Psoas muscle (tissue), 8 donors: ENCODE results near the gene SMIM14. TPM values are rescaled to one million over a fixed set of nuclear protein-coding genes. Genes with fewer than 3 reads are reported as not detected.
"Not testable (repeated sequence)": the region's sequence is repeated elsewhere in the genome, so short reads cannot be mapped to it uniquely, and the experiment has no call there.

Source experiments
- ATAC-seq, 4 donors: fragments of 200-7000 bp; cut with Tn5 transposase; one replicate each; pipeline ENCODE4 v1.9.1; 2020; ENCODE audit warnings: moderate library complexity in 3 of 4, mild to moderate bottlenecking in 2 of 4
- DNase-seq, 2 donors: peaks; one replicate each; pipeline ENCODE4 v3.0.0-alpha.2; 2020
- H3K27ac ChIP-seq: fragments of 200-600 bp; one replicate; pipeline ENCODE4 v1.8.0; 2022
- H3K27me3 ChIP-seq, 3 donors: fragments of 200-600 bp in 1 of 3; one replicate each; pipeline versions ENCODE4 v1.6.1 to v1.8.0; 2013 to 2022; ENCODE audit warnings: low read length in 2 of 3, mild to moderate bottlenecking in 2 of 3, moderate library complexity in 1 of 3; ENCODE audit not compliant: insufficient read depth in 3 of 3
- H3K36me3 ChIP-seq, 2 donors: fragments of 200-600 bp in 1 of 2; one replicate each; pipeline versions ENCODE4 v1.6.1 to v1.8.0; 2013 to 2022; ENCODE audit warnings: low read depth in 1 of 2, mild to moderate bottlenecking in 1 of 2, moderate library complexity in 1 of 2; ENCODE audit not compliant: insufficient read depth in 1 of 2
- H3K4me1 ChIP-seq: fragments of 200-600 bp; one replicate; pipeline ENCODE4 v1.8.0; 2022
- H3K4me3 ChIP-seq: fragments of 200-600 bp; one replicate; pipeline ENCODE4 v1.8.0; 2022; ENCODE audit warnings: mild to moderate bottlenecking
- H3K9me3 ChIP-seq: fragments of 200-600 bp; one replicate; pipeline ENCODE4 v1.8.0; 2022
- CTCF ChIP-seq: fragments of 200-600 bp; IDR thresholded peaks from one replicate; pipeline ENCODE4 v1.8.0; 2022; ENCODE audit warnings: antibody characterized with exemption
- WGBS, 3 donors: extraction: QIAGEN DNeasy Blood & Tissue Kit; methylation state at CpG; one replicate each; pipeline versions ENCODE4 v1.1.6 to v1.1.7; 2013; 5-methylcytosine and 5-hydroxymethylcytosine counted together
- intact Hi-C, 2 donors: fragments of 100-400 bp; cut with DNase I; formaldehyde crosslinking; loops; one replicate each; pipeline versions ENCODE4 v1.11.0 to v1.14.2; 2022
- polyA plus RNA-seq, 3 donors: library from polyadenylated mRNA; stranded (reverse); fragments of 200-250 nt; gene quantifications; one replicate each; pipeline ENCODE4 v1.2.3, GENCODE V29; 2013
- total RNA-seq, 4 donors: library from RNA; stranded (reverse); fragmentation: NEBNext Ultra II Directional in 2 of 4; extraction: Animal tissue kit (Norgen Biotek cat#: 25700) in 2 of 4; gene quantifications; one replicate each; pipeline versions ENCODE4 v1.2.1 to v1.2.4, GENCODE V29; 2021 to 2023
- donor health status: healthy with polysubstance abuse.
- donor health status: DM: no; HTN: no; CAD: no; lungs with moderate emphysema.
- donor health status: Bipolar disorder and iron deficiency.
- donor health status: healthy.
- donor health status: DM: yes; HTN: yes; CAD: no.
- donor health status: DM: no; HTN: no; CAD: no.
- donor health status: DM: no; HTN: no; CAD: no.
- donor health status: DM: yes; HTN: yes; CAD: no.

The SMIM14 gene
- total and polyA plus RNA-seq, 7 donors = 2.2 to 8.4 (median 6.0) TPM

GRCh38 chr4:39660757-39661156 is 22.1 kb upstream of the SMIM14 start:
- TF ChIP-seq CTCF = no peak
- H3K36me3 ChIP-seq = no peaks in the 10 kb centered on the region
- 92 to 95% (median 95%) methylated on average over 6 of the region's 6 CpGs for WGBS, 3 donors
- no peaks in the 10 kb centered on the region for H3K4me1 ChIP-seq
- H3K27ac ChIP-seq = no peak overlapping the region
- no peaks in the 10 kb centered on the region for H3K27me3 ChIP-seq
- no peaks in the 10 kb centered on the region for H3K9me3 ChIP-seq
- H3K4me3 ChIP-seq = no peak overlapping the region
- ATAC-seq (no peak), DNase-seq (no peak)
- intact Hi-C loops = no loop called here

- TF ChIP-seq CTCF = no peak
Measured at GRCh38 chr4:39660045-39660444, 21.4 kb upstream of the SMIM14 start.

GRCh38 chr4:39658756-39659155 is 20.1 kb upstream of the SMIM14 start:
- no peak for TF ChIP-seq CTCF
- H3K4me1 ChIP-seq = no peaks in the 10 kb centered on the region
- intact Hi-C loops = no loop called here
- DNase-seq (no peak), ATAC-seq (no peak)
- no peaks in the 10 kb centered on the region for H3K36me3 ChIP-seq
- H3K4me3 ChIP-seq = no peak overlapping the region
- no peaks in the 10 kb centered on the region for H3K9me3 ChIP-seq
- WGBS, 3 donors = 86 to 93% (median 88%) methylated on average over 3 of the region's 3 CpGs
- no peak overlapping the region for H3K27ac ChIP-seq
- H3K27me3 ChIP-seq = no peaks in the 10 kb centered on the region

More at GRCh38 chr4:39660045-39660444, 21.4 kb upstream of the SMIM14 start:
- no peaks in the 10 kb centered on the region for H3K36me3 ChIP-seq
- H3K9me3 ChIP-seq = no peaks in the 10 kb centered on the region
- no peak overlapping the region for H3K4me3 ChIP-seq
- no peaks in the 10 kb centered on the region for H3K4me1 ChIP-seq
- ATAC-seq = no peak
- intact Hi-C loops = no loop called here
- WGBS, 3 donors = 73 to 81% (median 77%) methylated on average over 6 of the region's 6 CpGs
- H3K27ac ChIP-seq = no peak overlapping the region
- no peaks in the 10 kb centered on the region for H3K27me3 ChIP-seq
- DNase-seq = no peak

GRCh38 chr4:39657465-39657864 is 18.8 kb upstream of the SMIM14 start:
- 87 to 93% (median 91%) methylated on average over 6 of the region's 6 CpGs for WGBS, 3 donors
- no peak for TF ChIP-seq CTCF
- ATAC-seq (no peak), DNase-seq (no peak)
- H3K27ac ChIP-seq = no peak overlapping the region
- no peaks in the 10 kb centered on the region for H3K4me1 ChIP-seq
- H3K4me3 ChIP-seq = no peak overlapping the region
- intact Hi-C loops = no loop called here
- no peaks in the 10 kb centered on the region for H3K27me3 ChIP-seq
- H3K9me3 ChIP-seq = no peaks in the 10 kb centered on the region
- peaks cover 0 to 5% of the 10 kb centered on the region in 2 donors for H3K36me3 ChIP-seq

- H3K27me3 ChIP-seq, H3K4me1 ChIP-seq, intact Hi-C loops, ATAC-seq, DNase-seq, H3K4me3 ChIP-seq, H3K27ac ChIP-seq, H3K36me3 ChIP-seq, H3K9me3 ChIP-seq: not testable (repeated sequence)
- 90 to 95% (median 91%) methylated on average over 5 of the region's 5 CpGs for WGBS, 3 donors
Measured at GRCh38 chr4:39656638-39657037, 18.0 kb upstream of the SMIM14 start.
